OCI-LY7 (cell line): ENCODE measurements around the gene TCF15. TPM values are rescaled to one million over a fixed set of nuclear protein-coding genes. Genes with fewer than 3 reads are reported as not detected.

ENCODE experiments used
- BruUV-seq: library from RNA; stranded (reverse); fragments of 400-500 nt; replicated peaks from 2 replicates; lab custom pipeline; 2021; lab: Mats Ljungman, UMichigan
- CTCF ChIA-PET: fragments of 300-600 bp; sonication (Branson Sonifier 250); formaldehyde crosslinking; loops from one replicate; lab custom pipeline; 2022; ENCODE audit warnings: antibody characterized with exemption; ENCODE audit not compliant: unreplicated experiment; lab: Charles Lee
- POLR2A ChIA-PET: fragments of 300-600 bp; sonication (Branson Sonifier 250); formaldehyde crosslinking; loops from one replicate; lab custom pipeline; 2022; ENCODE audit warnings: antibody characterized with exemption; lab: Charles Lee
- DNase-seq: peaks from one replicate; pipeline ENCODE4 v3.0.0-alpha.2; 2015; ENCODE audit warnings: low spot score
- H2AFZ ChIP-seq: fragments of 200-600 bp; sonication (generic), shearing (Covaris generic); 2 replicates; pipeline ENCODE4 v1.6.1; 2014; ENCODE audit warnings: mild to moderate bottlenecking, antibody characterized with exemption, low read length, moderate library complexity
- H3K27ac ChIP-seq: fragments of 200-600 bp; sonication (generic); 2 replicates; pipeline ENCODE4 v1.5.1; 2014; ENCODE audit warnings: mixed run types, low read depth, mild to moderate bottlenecking, moderate library complexity, low read length, inconsistent platforms; ENCODE audit not compliant: poor library complexity, severe bottlenecking
- H3K36me3 ChIP-seq: fragments of 200-600 bp; sonication (generic); 2 replicates; pipeline ENCODE4 v1.6.1; 2014; ENCODE audit warnings: mild to moderate bottlenecking, antibody characterized with exemption, low read length, moderate library complexity, mixed read lengths; ENCODE audit not compliant: insufficient read depth
- H3K4me1 ChIP-seq: fragments of 200-600 bp; sonication (generic); 2 replicates; pipeline ENCODE4 v1.5.1; 2014; ENCODE audit warnings: mild to moderate bottlenecking, low read length; ENCODE audit not compliant: insufficient read depth, poor library complexity, severe bottlenecking
- H3K4me2 ChIP-seq: fragments of 200-600 bp; sonication (generic); 2 replicates; pipeline ENCODE4 v1.6.1; 2014; ENCODE audit warnings: mild to moderate bottlenecking, low read length
- H3K4me3 ChIP-seq: fragments of 200-600 bp; sonication (generic); 2 replicates; pipeline ENCODE4 v1.5.1; 2014; ENCODE audit warnings: mild to moderate bottlenecking, low read depth, low read length; ENCODE audit not compliant: poor library complexity, severe bottlenecking
- H3K79me2 ChIP-seq: fragments of 200-600 bp; sonication (generic); 2 replicates; pipeline ENCODE4 v1.6.1; 2016; ENCODE audit warnings: low read depth, mild to moderate bottlenecking, low read length, moderate library complexity, mixed read lengths; ENCODE audit not compliant: insufficient read depth
- H3K9me2 ChIP-seq: fragments of 200-600 bp; sonication (generic); 2 replicates; pipeline ENCODE4 v1.6.1; 2016; ENCODE audit warnings: mild to moderate bottlenecking, low read length, mixed read lengths; ENCODE audit not compliant: insufficient read depth
- H3K9me3 ChIP-seq: fragments of 200-600 bp; sonication (generic); 2 replicates; pipeline ENCODE4 v1.6.1; 2014; ENCODE audit warnings: mild to moderate bottlenecking, mixed run types, low read length, mixed read lengths
- H4K20me1 ChIP-seq: fragments of 200-600 bp; sonication (generic); 2 replicates; pipeline ENCODE4 v1.6.1; 2014; ENCODE audit warnings: mild to moderate bottlenecking, antibody characterized with exemption, low read length, moderate library complexity, mixed read lengths; ENCODE audit not compliant: insufficient read depth
- CTCF ChIP-seq: fragments of 200-600 bp; sonication (generic); conservative IDR thresholded peaks from 2 replicates; pipeline ENCODE4 v1.5.1; 2014; ENCODE audit warnings: mild to moderate bottlenecking, antibody characterized with exemption, low read length, moderate library complexity, mixed read lengths
- EZH2phosphoT487 ChIP-seq: fragments of 200-600 bp; sonication (generic); IDR thresholded peaks from 2 replicates; pipeline ENCODE4 v1.6.1; 2018; ENCODE audit warnings: low read depth, borderline replicate concordance, mild to moderate bottlenecking, mixed run types, antibody characterized with exemption, low read length, moderate library complexity, mixed read lengths
- intact Hi-C: fragments of 100-400 bp; cut with micrococcal nuclease; formaldehyde crosslinking; loops from one replicate; pipeline ENCODE4 v1.10.0; 2022; ENCODE audit not compliant: unreplicated experiment
- total RNA-seq, 2 experiments: library from RNA; depleted of rRNA in 1 of 2; stranded (reverse); fragments of >200 nt in 1 of 2; shearing (Covaris generic) in 1 of 2; gene quantifications; 2 replicates each; pipeline ENCODE4 v1.2.3, GENCODE V29; 2014 to 2022

The TCF15 gene
- total RNA-seq, 2 experiments from 2014 or later, result not detected

- Histone ChIP-seq H4K20me1 (no peaks in the 10 kb centered on the region), H2AFZ (no peak overlapping the region), H3K9me3 (no peaks in the 10 kb centered on the region), H3K4me2 (no peak overlapping the region), H3K4me1 (no peaks in the 10 kb centered on the region), H3K9me2 (no peaks in the 10 kb centered on the region), H3K27ac (no peak overlapping the region), H3K4me3 (no peak overlapping the region), H3K79me2 (no peaks in the 10 kb centered on the region), H3K36me3 (no peaks in the 10 kb centered on the region)
- CTCF ChIA-PET, result no interaction called here
- intact Hi-C loops, result no loop called here
- DNase-seq, result no peak
- no TSS peak for BruUV-seq
- POLR2A ChIA-PET, result no interaction called here
- no peak for TF ChIP-seq EZH2phosphoT487
- TF ChIP-seq CTCF, result no peak
These were observed 21.0 kb upstream of the TCF15 start for GRCh38 chr20:631101-631500.

GRCh38 chr20:626579-626978, 16.5 kb upstream of the TCF15 start:
- intact Hi-C loops, result no loop called here
- no peak overlapping the region for H3K27ac ChIP-seq
- TF ChIP-seq CTCF, result no peak
- ChIA-PET POLR2A (no interaction called here), CTCF (no interaction called here)
- no peaks in the 10 kb centered on the region for H3K9me3 ChIP-seq
- DNase-seq, result no peak
- no TSS peak for BruUV-seq
- no peaks in the 10 kb centered on the region for H3K4me1 ChIP-seq
- H3K79me2 ChIP-seq, result no peaks in the 10 kb centered on the region
- H3K9me2 ChIP-seq, result no peaks in the 10 kb centered on the region
- H2AFZ ChIP-seq, result no peak overlapping the region
- H3K4me2 ChIP-seq, result no peak overlapping the region
- H4K20me1 ChIP-seq, result no peaks in the 10 kb centered on the region
- H3K4me3 ChIP-seq, result no peak overlapping the region
- no peaks in the 10 kb centered on the region for H3K36me3 ChIP-seq

- no peaks in the 10 kb centered on the region for H3K79me2 ChIP-seq
- H3K36me3 ChIP-seq, result no peaks in the 10 kb centered on the region
- H2AFZ ChIP-seq, result no peak overlapping the region
- peak; percentile 13 for DNase-seq
- no peaks in the 10 kb centered on the region for H4K20me1 ChIP-seq
- no peak overlapping the region for H3K27ac ChIP-seq
- H3K9me2 ChIP-seq, result no peaks in the 10 kb centered on the region
- POLR2A ChIA-PET, result no interaction called here
- H3K4me3 ChIP-seq, result no peak overlapping the region
- H3K9me3 ChIP-seq, result no peaks in the 10 kb centered on the region
- no peak overlapping the region for H3K4me2 ChIP-seq
- no peaks in the 10 kb centered on the region for H3K4me1 ChIP-seq
- TF ChIP-seq CTCF, result no peak
- intact Hi-C loops, result no loop called here
- no TSS peak for BruUV-seq
- CTCF ChIA-PET, result interaction anchor here (1.0 kb wide), 1 partner anchor 63 kb away, joined by 3 read pairs; no protein-coding TSS in a partner anchor
These were observed 15.3 kb upstream of the TCF15 start for GRCh38 chr20:625360-625932.
